Measurements from ENCODE around the gene BANP. TPM values are rescaled to one million over a fixed set of nuclear protein-coding genes. Genes with fewer than 3 reads are reported as not detected.
"Not testable (repeated sequence)": the region's sequence is repeated elsewhere in the genome, so short reads cannot be mapped to it uniquely, and the experiment has no call there.

The BANP gene
- total RNA-seq, 1 donor from 2014 or later = 34.3 TPM

- DNase-seq = no peak
Observed at GRCh38 chr16:87996962-87997880, 46.0 kb downstream of the BANP start.

- DNase-seq = not testable (repeated sequence)
Observed at GRCh38 chr16:87998184-87998793, 47.1 kb downstream of the BANP start.

- DNase-seq = not testable (repeated sequence)
Observed at GRCh38 chr16:87998992-87999391, 47.8 kb downstream of the BANP start.

- DNase-seq = no peak
Observed at GRCh38 chr16:88002211-88002610, 51.0 kb downstream of the BANP start.

- DNase-seq = no peak
Observed at GRCh38 chr16:88002749-88003148, 51.5 kb downstream of the BANP start.

GRCh38 chr16:88003316-88003715, 52.1 kb downstream of the BANP start:
- DNase-seq = no peak

GRCh38 chr16:88003736-88004135, 52.5 kb downstream of the BANP start:
- no peak for DNase-seq

GRCh38 chr16:88004391-88004790, 53.2 kb downstream of the BANP start:
- DNase-seq = no peak

GRCh38 chr16:88005181-88005581, 53.9 kb downstream of the BANP start:
- no peak for DNase-seq

- no peak for DNase-seq
Observed at GRCh38 chr16:88005968-88006367, 54.7 kb downstream of the BANP start.

GRCh38 chr16:88007321-88007731, 56.1 kb downstream of the BANP start:
- DNase-seq = peak; percentile 34

- no peak for DNase-seq
Observed at GRCh38 chr16:88008840-88009239, 57.6 kb downstream of the BANP start.

GRCh38 chr16:88009563-88010342, 58.5 kb downstream of the BANP start:
- no peak for DNase-seq

GRCh38 chr16:88010343-88010967, 59.2 kb downstream of the BANP start:
- no peak for DNase-seq

GRCh38 chr16:88010968-88011483, 59.8 kb downstream of the BANP start:
- no peak for DNase-seq

- DNase-seq = no peak
Observed at GRCh38 chr16:88012360-88012759, 61.1 kb downstream of the BANP start.

GRCh38 chr16:88013091-88013609, 61.9 kb downstream of the BANP start:
- DNase-seq = no peak

- no peak for DNase-seq
Observed at GRCh38 chr16:88013766-88014251, 62.6 kb downstream of the BANP start.

- no peak for DNase-seq
Observed at GRCh38 chr16:88014252-88014781, 63.1 kb downstream of the BANP start.

- no peak for DNase-seq
Observed at GRCh38 chr16:88014954-88015805, 63.9 kb downstream of the BANP start.

GRCh38 chr16:88015806-88016140, 64.5 kb downstream of the BANP start:
- no peak for DNase-seq

Measured in occipital lobe (tissue), 2 donors.